A549 (cell line): ENCODE measurements around the gene CLEC1B.

Experiments
- GATA3 ChIP-seq: IDR thresholded peaks from 2 replicates; pipeline ENCODE4 v1.6.1; 2012; ENCODE audit warnings: borderline replicate concordance
- NPAS2 ChIP-seq: fragments of 250-450 bp; sonication (Bioruptor Pico); IDR thresholded peaks from 2 replicates; pipeline ENCODE4 v1.8.0; 2022; ENCODE audit warnings: mild to moderate bottlenecking, moderate library complexity, borderline replicate concordance
- POLR2A ChIP-seq: IDR thresholded peaks from 2 replicates; pipeline ENCODE4 v1.6.1; 2012; ENCODE audit warnings: mild to moderate bottlenecking, low read length
- RAD21 ChIP-seq, 2 experiments: fragments of >200 bp in 1 of 2; sonication (Bioruptor Twin) in 1 of 2; formaldehyde crosslinking in 1 of 2; IDR thresholded peaks in 1 of 2; conservative IDR thresholded peaks in 1 of 2; 2 replicates in 1 of 2; 3 replicates in 1 of 2; pipeline ENCODE4 v1.6.1; 2012 to 2018; ENCODE audit warnings: inconsistent platforms in 1 of 2
- SMC3 ChIP-seq: fragments of >200 bp; sonication (Bioruptor Twin); formaldehyde crosslinking; IDR thresholded peaks from 3 replicates; pipeline ENCODE4 v1.6.1; 2018; ENCODE audit warnings: inconsistent platforms
- SREBF2 ChIP-seq: fragments of 450-650 bp; IDR thresholded peaks from 2 replicates; pipeline ENCODE4 v1.6.1; 2014; ENCODE audit warnings: mild to moderate bottlenecking, moderate library complexity
- ZSCAN20 ChIP-seq: fragments of 250-450 bp; sonication (Bioruptor Pico); IDR thresholded peaks from 2 replicates; pipeline ENCODE4 v1.8.0; 2022; ENCODE audit warnings: mild to moderate bottlenecking, moderate library complexity
- TF ChIP-seq, protein P1 (sequence below): fragments of >200 bp; sonication (Bioruptor Twin); formaldehyde crosslinking; IDR thresholded peaks from 3 replicates; pipeline ENCODE4 v1.5.1; 2016
- TF ChIP-seq, protein P2 (sequence below): IDR thresholded peaks from 2 replicates; pipeline ENCODE4 v1.6.1; 2012; ENCODE audit warnings: low read depth, borderline replicate concordance

DNA sequence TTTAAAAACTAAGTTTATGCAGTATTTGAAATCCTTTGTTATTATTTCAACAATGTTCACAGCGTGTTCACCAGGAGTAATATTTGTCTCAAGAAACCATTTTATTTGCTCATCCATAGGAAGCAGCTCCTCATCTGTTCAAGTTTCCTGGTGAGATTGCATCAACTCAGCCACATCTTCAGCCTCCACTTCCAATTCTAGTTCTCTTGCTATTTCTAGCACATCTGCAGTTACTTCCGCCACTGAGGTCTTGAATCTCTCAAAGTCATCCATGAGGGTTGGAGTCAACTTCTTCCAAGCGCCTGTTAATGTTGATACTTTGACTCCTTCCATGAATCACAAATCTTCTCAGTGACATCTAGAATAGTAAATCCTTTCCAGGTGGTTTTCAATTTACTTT is 49.6 kb upstream of the CLEC1B start:
- no peak for TF ChIP-seq SMC3
- no peak for TF ChIP-seq NPAS2 (CRISPR knock-in tag)
- TF ChIP-seq, protein P1, sequence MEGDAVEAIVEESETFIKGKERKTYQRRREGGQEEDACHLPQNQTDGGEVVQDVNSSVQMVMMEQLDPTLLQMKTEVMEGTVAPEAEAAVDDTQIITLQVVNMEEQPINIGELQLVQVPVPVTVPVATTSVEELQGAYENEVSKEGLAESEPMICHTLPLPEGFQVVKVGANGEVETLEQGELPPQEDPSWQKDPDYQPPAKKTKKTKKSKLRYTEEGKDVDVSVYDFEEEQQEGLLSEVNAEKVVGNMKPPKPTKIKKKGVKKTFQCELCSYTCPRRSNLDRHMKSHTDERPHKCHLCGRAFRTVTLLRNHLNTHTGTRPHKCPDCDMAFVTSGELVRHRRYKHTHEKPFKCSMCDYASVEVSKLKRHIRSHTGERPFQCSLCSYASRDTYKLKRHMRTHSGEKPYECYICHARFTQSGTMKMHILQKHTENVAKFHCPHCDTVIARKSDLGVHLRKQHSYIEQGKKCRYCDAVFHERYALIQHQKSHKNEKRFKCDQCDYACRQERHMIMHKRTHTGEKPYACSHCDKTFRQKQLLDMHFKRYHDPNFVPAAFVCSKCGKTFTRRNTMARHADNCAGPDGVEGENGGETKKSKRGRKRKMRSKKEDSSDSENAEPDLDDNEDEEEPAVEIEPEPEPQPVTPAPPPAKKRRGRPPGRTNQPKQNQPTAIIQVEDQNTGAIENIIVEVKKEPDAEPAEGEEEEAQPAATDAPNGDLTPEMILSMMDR: no peak
- TF ChIP-seq POLR2A: no peak
- no peak for TF ChIP-seq ZSCAN20 (CRISPR knock-in tag)
- TF ChIP-seq, protein P2, sequence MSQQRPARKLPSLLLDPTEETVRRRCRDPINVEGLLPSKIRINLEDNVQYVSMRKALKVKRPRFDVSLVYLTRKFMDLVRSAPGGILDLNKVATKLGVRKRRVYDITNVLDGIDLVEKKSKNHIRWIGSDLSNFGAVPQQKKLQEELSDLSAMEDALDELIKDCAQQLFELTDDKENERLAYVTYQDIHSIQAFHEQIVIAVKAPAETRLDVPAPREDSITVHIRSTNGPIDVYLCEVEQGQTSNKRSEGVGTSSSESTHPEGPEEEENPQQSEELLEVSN: no peak
- no peak for TF ChIP-seq SREBF2
- TF ChIP-seq GATA3: no peak
- no peak for TF ChIP-seq RAD21 (conservative IDR thresholded peaks at IDR 0.05 in 1 of 2, IDR thresholded peaks at IDR 0.05 in 1 of 2)
